ENCODE results near the gene DNASE1L3.

The DNASE1L3 gene

GRCh38 chr3:58237238-58237940, 26.6 kb upstream of the DNASE1L3 start, which contains the start of gene ABHD6:
Gene ABHD6 (plus strand): TSS chr3:58237792. CDS start chr3:58256587, 18,795 bp downstream.
- Histone ChIP-seq H3K9ac (ENCODE audit: low read length) (peak within 1 kb of the TSS; percentile 75), H3K36me3 (ENCODE audit: low read length) (no peaks in the 10 kb centered on the region), H3K79me2 (ENCODE audit: insufficient read depth, low read length) (peaks cover 29% of the 10 kb centered on the region), H3K27me3 (ENCODE audit: low read length) (no peaks in the 10 kb centered on the region), H3K27ac (ENCODE audit: low read depth, low read length) (peak within 1 kb of the TSS; percentile 76), H4K20me1 (ENCODE audit: low read depth, low read length) (no peaks in the 10 kb centered on the region), H3K9me2 (replicated peaks; ENCODE audit: insufficient read depth, low read length) (no peaks in the 10 kb centered on the region), H3K4me2 (ENCODE audit: low read depth, low read length, poor library complexity, severe bottlenecking) (peak within 1 kb of the TSS; percentile 98), H3K9me3 (ENCODE audit: insufficient read depth, low read length) (no peaks in the 10 kb centered on the region), H2AFZ (ENCODE audit: low read depth, low read length, severe bottlenecking) (peak within 1 kb of the TSS; percentile 100), H3K4me3 (ENCODE audit: insufficient read depth, low read length, poor library complexity, severe bottlenecking) (peak within 1 kb of the TSS; percentile 77), H3F3A (ENCODE audit: insufficient read depth) (no peaks in the 10 kb centered on the region)
- no peak for TF ChIP-seq EZH2phosphoT487 (conservative IDR thresholded peaks at IDR 0.05; ENCODE audit: low read length)
- TF ChIP-seq, protein P1, sequence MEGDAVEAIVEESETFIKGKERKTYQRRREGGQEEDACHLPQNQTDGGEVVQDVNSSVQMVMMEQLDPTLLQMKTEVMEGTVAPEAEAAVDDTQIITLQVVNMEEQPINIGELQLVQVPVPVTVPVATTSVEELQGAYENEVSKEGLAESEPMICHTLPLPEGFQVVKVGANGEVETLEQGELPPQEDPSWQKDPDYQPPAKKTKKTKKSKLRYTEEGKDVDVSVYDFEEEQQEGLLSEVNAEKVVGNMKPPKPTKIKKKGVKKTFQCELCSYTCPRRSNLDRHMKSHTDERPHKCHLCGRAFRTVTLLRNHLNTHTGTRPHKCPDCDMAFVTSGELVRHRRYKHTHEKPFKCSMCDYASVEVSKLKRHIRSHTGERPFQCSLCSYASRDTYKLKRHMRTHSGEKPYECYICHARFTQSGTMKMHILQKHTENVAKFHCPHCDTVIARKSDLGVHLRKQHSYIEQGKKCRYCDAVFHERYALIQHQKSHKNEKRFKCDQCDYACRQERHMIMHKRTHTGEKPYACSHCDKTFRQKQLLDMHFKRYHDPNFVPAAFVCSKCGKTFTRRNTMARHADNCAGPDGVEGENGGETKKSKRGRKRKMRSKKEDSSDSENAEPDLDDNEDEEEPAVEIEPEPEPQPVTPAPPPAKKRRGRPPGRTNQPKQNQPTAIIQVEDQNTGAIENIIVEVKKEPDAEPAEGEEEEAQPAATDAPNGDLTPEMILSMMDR (IDR thresholded peaks at IDR 0.05; ENCODE audit: insufficient read depth, low read length, poor library complexity, severe bottlenecking): peak; percentile 34

DNA sequence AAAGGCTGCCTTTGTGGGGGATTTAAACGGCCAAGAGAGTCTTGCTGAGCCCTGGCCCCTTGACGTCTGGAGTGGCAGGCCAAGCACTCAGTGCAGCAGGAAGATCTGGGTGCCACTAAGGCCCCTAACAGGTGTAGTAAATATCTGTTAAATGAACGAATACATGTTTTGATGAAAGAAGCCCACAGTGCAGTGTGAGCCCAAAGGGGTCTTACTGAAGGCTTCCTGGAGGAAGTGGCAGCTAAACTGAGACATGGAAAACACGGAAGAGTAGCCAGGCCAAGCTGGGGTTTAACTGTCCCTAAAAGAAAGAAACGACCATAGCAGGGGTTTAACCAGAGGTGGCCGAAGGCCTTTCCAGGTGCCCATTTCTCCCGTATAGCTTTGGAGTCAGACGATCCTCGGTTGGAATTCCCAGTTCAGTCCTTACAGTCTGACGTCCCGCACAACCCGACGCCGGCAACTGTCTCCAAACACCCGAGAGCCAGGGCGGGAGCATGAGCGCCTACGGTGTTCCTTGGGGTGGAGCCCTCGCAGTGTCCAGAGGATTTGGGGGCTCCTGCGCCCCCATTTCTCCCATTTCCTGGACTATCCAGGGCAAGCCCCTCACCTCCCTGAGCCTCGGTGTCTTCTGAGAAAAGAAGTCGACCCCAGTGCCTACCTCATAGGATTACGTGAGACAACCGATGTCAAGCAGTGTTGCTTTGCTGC, 25.9 kb upstream of the DNASE1L3 start:
- H3K4me2 ChIP-seq (ENCODE audit: low read depth, low read length, poor library complexity, severe bottlenecking): peak overlapping the region; percentile 98
- no peaks in the 10 kb centered on the region for H3K36me3 ChIP-seq (ENCODE audit: low read length)
- H3K27me3 ChIP-seq (ENCODE audit: low read length): no peaks in the 10 kb centered on the region
- no peaks in the 10 kb centered on the region for H4K20me1 ChIP-seq (ENCODE audit: low read depth, low read length)
- peak overlapping the region; percentile 100 for H2AFZ ChIP-seq (ENCODE audit: low read depth, low read length, severe bottlenecking)
- H3K9ac ChIP-seq (ENCODE audit: low read length): peak overlapping the region; percentile 75
- H3K27ac ChIP-seq (ENCODE audit: low read depth, low read length): peak overlapping the region; percentile 76
- no peaks in the 10 kb centered on the region for H3F3A ChIP-seq (ENCODE audit: insufficient read depth)
- no peak for TF ChIP-seq EZH2phosphoT487 (conservative IDR thresholded peaks at IDR 0.05; ENCODE audit: low read length)
- TF ChIP-seq, protein P1 (IDR thresholded peaks at IDR 0.05; ENCODE audit: insufficient read depth, low read length, poor library complexity, severe bottlenecking): no peak
- H3K9me3 ChIP-seq (ENCODE audit: insufficient read depth, low read length): no peaks in the 10 kb centered on the region
- peak overlapping the region; percentile 77 for H3K4me3 ChIP-seq (ENCODE audit: insufficient read depth, low read length, poor library complexity, severe bottlenecking)
- peaks cover 22% of the 10 kb centered on the region for H3K79me2 ChIP-seq (ENCODE audit: insufficient read depth, low read length)
- no peaks in the 10 kb centered on the region for H3K9me2 ChIP-seq (replicated peaks; ENCODE audit: insufficient read depth, low read length)

DNA sequence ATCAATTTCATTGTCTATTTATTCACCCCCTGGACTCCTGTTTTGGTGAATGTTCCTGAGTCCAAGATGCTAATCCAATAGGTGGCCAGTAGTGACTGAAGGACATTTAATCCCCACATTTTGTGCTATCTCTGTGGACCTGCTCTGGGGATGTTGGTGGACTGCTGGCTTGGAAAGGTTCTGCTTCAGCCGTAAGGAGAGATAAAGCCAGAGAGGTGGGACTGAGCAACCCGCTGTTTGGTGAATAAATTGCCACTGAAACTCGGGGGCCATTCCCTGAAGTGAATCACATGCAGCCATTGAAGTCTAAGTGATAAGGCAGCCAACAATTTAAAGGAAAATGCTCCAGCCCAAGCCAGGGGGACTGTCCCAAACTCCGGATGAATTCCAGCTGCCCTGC, 25.2 kb upstream of the DNASE1L3 start:
- Histone ChIP-seq H4K20me1 (ENCODE audit: low read depth, low read length) (no peaks in the 10 kb centered on the region), H3K9ac (ENCODE audit: low read length) (no peak overlapping the region), H3F3A (ENCODE audit: insufficient read depth) (no peaks in the 10 kb centered on the region), H3K4me3 (ENCODE audit: insufficient read depth, low read length, poor library complexity, severe bottlenecking) (no peak overlapping the region), H3K79me2 (ENCODE audit: insufficient read depth, low read length) (peaks cover 18% of the 10 kb centered on the region), H3K27me3 (ENCODE audit: low read length) (no peaks in the 10 kb centered on the region), H2AFZ (ENCODE audit: low read depth, low read length, severe bottlenecking) (no peak overlapping the region), H3K36me3 (ENCODE audit: low read length) (no peaks in the 10 kb centered on the region), H3K9me3 (ENCODE audit: insufficient read depth, low read length) (no peaks in the 10 kb centered on the region), H3K9me2 (replicated peaks; ENCODE audit: insufficient read depth, low read length) (no peaks in the 10 kb centered on the region), H3K27ac (ENCODE audit: low read depth, low read length) (no peak overlapping the region), H3K4me2 (ENCODE audit: low read depth, low read length, poor library complexity, severe bottlenecking) (no peak overlapping the region)
- TF ChIP-seq, protein P1 (IDR thresholded peaks at IDR 0.05; ENCODE audit: insufficient read depth, low read length, poor library complexity, severe bottlenecking): no peak
- TF ChIP-seq EZH2phosphoT487 (conservative IDR thresholded peaks at IDR 0.05; ENCODE audit: low read length): no peak
